Natural killer cell (primary cell): Measurements from ENCODE around the gene ICAM2. TPM values are rescaled to one million over a fixed set of nuclear protein-coding genes. Genes with fewer than 3 reads are reported as not detected.

Experiments
- ATAC-seq, 3 donors: fragments of 150-1000 bp in 2 of 3; fragments of 200-7000 bp in 1 of 3; cut with Tn5 transposase; 1 replicate in 1 of 3; 2 replicates in 2 of 3; pipeline ENCODE4 v1.10.0; 2021; ENCODE audit warnings: mild to moderate bottlenecking in 2 of 3, moderate library complexity in 2 of 3
- DNase-seq, 2 donors: peaks; one replicate each; pipeline versions ENCODE4 v3.0.0 to v3.0.0-alpha.2; 2013 to 2021; ENCODE audit warnings: mixed read lengths in 1 of 2
- H3K27ac ChIP-seq: one replicate; pipeline ENCODE4 v1.5.1; 2013; ENCODE audit warnings: mild to moderate bottlenecking, low read length
- H3K27me3 ChIP-seq: one replicate; pipeline ENCODE4 v1.6.1; 2013; ENCODE audit warnings: low read length; ENCODE audit not compliant: control insufficient read depth, insufficient read depth
- H3K36me3 ChIP-seq: one replicate; pipeline ENCODE4 v1.6.1; 2013; ENCODE audit warnings: low read length; ENCODE audit not compliant: control insufficient read depth, insufficient read depth
- H3K4me1 ChIP-seq: one replicate; pipeline ENCODE4 v1.6.1; 2013; ENCODE audit warnings: low read length; ENCODE audit not compliant: control insufficient read depth, insufficient read depth
- H3K4me3 ChIP-seq: one replicate; pipeline ENCODE4 v1.5.1; 2013; ENCODE audit warnings: low read length
- H3K9me3 ChIP-seq: one replicate; pipeline ENCODE4 v1.6.1; 2013; ENCODE audit warnings: low read length; ENCODE audit not compliant: control insufficient read depth, insufficient read depth
- H3K27ac Mint-ChIP-seq, 2 donors: one replicate each; pipeline ENCODE4 v1.8.0; 2022; ENCODE audit warnings: mild to moderate bottlenecking in 2 of 2, mixed read lengths in 2 of 2, moderate library complexity in 1 of 2
- H3K27me3 Mint-ChIP-seq, 2 donors: one replicate each; pipeline ENCODE4 v1.8.0; 2022; ENCODE audit warnings: low read depth in 2 of 2, mixed read lengths in 2 of 2
- H3K36me3 Mint-ChIP-seq: one replicate; pipeline ENCODE4 v1.8.0; 2022; ENCODE audit warnings: mixed read lengths
- H3K4me1 Mint-ChIP-seq, 2 donors: one replicate each; pipeline ENCODE4 v1.8.0; 2022; ENCODE audit warnings: mixed read lengths in 2 of 2
- H3K4me3 Mint-ChIP-seq: one replicate; pipeline ENCODE4 v1.8.0; 2022; ENCODE audit warnings: mild to moderate bottlenecking, moderate library complexity, mixed read lengths
- H3K9me3 Mint-ChIP-seq, 2 donors: one replicate each; pipeline ENCODE4 v1.8.0; 2022; ENCODE audit warnings: mixed read lengths in 2 of 2
- WGBS: methylation state at CpG from one replicate; pipeline ENCODE4 v1.1.7; 2013; ENCODE audit warnings: missing lambda C conversion rate; ENCODE audit not compliant: insufficient coverage; 5-methylcytosine and 5-hydroxymethylcytosine counted together
- intact Hi-C: fragments of 100-400 bp; cut with micrococcal nuclease; formaldehyde crosslinking; loops from one replicate; pipeline ENCODE4 v1.14.2; 2022
- total RNA-seq, 4 donors: library from RNA; stranded (reverse); fragments of 120-200 nt in 1 of 4; gene quantifications; one replicate each; pipeline versions ENCODE4 v1.2.3 to v1.2.4, GENCODE V29; 2013 to 2022
- TF ChIP-seq, protein P1 (sequence below): fragments of 200-600 bp; IDR thresholded peaks from one replicate; pipeline ENCODE4 v1.8.0; 2022; ENCODE audit warnings: antibody characterized with exemption

ICAM2 gene
- total RNA-seq: 10 to 100 TPM; 73.2 to 91.0 (median 78.0) TPM
- 122 TPM for total RNA-seq (2013)

DNA sequence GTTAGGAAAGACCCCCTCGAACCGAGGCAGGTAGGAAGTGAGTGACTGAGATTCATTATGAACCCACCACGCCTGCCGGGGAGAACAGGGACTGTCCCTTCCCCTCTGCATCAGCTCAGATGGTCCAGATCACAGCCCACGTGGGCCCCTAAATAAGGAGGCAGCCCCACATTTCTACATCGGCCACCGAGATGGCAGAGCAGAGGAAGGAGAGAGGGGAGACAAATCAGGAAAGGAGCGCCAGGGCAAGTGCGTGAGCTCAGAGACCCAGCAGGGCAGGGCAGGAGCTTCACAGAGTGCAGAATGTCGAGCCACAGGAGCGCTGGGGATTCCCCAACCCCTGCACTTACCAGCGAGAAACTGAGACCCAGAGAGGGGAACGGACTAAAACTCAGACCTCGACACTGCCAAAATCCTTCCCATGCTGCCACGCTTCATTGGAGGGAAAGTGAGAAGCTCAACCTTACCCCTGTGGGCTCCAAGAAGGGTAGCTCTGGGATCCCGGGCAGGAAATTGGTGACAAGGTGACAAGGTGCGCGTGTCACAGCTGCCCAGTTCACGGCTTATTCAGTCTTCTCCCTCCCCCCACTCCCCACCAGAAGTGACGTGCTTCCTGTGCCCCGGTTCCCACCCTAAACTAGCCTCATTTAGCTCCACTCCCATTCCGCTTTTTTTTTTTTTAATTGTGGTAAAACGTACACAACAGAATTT, at the start of gene ICAM2:
TSS of gene ICAM2 (minus strand) at position 578 of the 711 bp plus-strand sequence. CDS start 13,942 bp downstream, outside the sequence.
- Histone ChIP-seq H3K4me1 (peaks cover 73% of the 10 kb centered on the region), H3K4me3 (peak within 1 kb of the TSS; percentile 55), H3K36me3 (no peaks in the 10 kb centered on the region), H3K27ac (peak within 1 kb of the TSS; percentile 91), H3K9me3 (no peaks in the 10 kb centered on the region), H3K27me3 (no peaks in the 10 kb centered on the region)
- Mint-ChIP-seq H3K36me3 (no peaks in the 10 kb centered on the region), H3K4me3 (peak within 1 kb of the TSS; percentile 98), H3K4me1 (peaks cover 73 to 74% of the 10 kb centered on the region in 2 donors), H3K27ac (peak within 1 kb of the TSS; percentile 94 to 100), H3K27me3 (no peaks in the 10 kb centered on the region), H3K9me3 (no peaks in the 10 kb centered on the region)
- intact Hi-C loops: loop anchor here (1.0 to 5.0 kb wide), 2 partner anchors 31 to 178 kb away; partner anchors contain the start of gene SMARCD2
- ATAC-seq (peak; percentile 66 to 89 (median 74)), DNase-seq (peak; percentile 85 to 99)
- under 1% methylated on average over 23 of the region's 23 CpGs for WGBS
- TF ChIP-seq, protein P1, sequence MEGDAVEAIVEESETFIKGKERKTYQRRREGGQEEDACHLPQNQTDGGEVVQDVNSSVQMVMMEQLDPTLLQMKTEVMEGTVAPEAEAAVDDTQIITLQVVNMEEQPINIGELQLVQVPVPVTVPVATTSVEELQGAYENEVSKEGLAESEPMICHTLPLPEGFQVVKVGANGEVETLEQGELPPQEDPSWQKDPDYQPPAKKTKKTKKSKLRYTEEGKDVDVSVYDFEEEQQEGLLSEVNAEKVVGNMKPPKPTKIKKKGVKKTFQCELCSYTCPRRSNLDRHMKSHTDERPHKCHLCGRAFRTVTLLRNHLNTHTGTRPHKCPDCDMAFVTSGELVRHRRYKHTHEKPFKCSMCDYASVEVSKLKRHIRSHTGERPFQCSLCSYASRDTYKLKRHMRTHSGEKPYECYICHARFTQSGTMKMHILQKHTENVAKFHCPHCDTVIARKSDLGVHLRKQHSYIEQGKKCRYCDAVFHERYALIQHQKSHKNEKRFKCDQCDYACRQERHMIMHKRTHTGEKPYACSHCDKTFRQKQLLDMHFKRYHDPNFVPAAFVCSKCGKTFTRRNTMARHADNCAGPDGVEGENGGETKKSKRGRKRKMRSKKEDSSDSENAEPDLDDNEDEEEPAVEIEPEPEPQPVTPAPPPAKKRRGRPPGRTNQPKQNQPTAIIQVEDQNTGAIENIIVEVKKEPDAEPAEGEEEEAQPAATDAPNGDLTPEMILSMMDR: no peak

DNA sequence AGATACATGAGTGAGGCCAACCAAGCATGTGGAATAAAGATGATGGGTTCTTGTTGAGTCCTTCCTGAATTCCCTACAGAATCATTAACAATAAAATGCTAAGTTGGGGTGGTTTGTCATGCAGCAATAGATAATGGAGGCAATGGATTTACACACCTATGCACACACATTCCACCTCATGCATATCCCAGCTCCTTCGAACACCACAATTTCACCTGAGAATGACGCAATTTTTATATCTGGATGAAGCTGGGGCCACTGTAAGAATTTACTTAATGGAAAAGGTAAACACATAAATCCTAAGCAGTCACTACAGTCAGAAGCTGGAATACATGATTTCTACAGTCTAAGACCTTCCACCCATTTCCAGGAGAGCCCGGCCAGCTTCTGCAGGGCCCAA, 49.8 kb upstream of the ICAM2 start:
- Mint-ChIP-seq H3K9me3 (peaks cover 0 to 4% of the 10 kb centered on the region in 2 donors), H3K4me1 (peaks cover 0 to 40% of the 10 kb centered on the region in 2 donors), H3K27me3 (no peaks in the 10 kb centered on the region), H3K4me3 (no peak overlapping the region), H3K27ac (peak overlapping the region in 1 of 2 donors; percentile 60), H3K36me3 (peaks cover 40% of the 10 kb centered on the region)
- peaks cover 43% of the 10 kb centered on the region for H3K36me3 ChIP-seq
- TF ChIP-seq, protein P1: no peak
- H3K9me3 ChIP-seq: peaks cover 9% of the 10 kb centered on the region
- ATAC-seq (no peak), DNase-seq (no peak)
- H3K27me3 ChIP-seq: no peaks in the 10 kb centered on the region
- no peak overlapping the region for H3K4me3 ChIP-seq
- no peak overlapping the region for H3K27ac ChIP-seq
- peaks cover 25% of the 10 kb centered on the region for H3K4me1 ChIP-seq
- intact Hi-C loops: no loop called here
- WGBS: 94% methylated on average over 3 of the region's 3 CpGs

- Mint-ChIP-seq H3K4me3 (no peak overlapping the region), H3K36me3 (peaks cover 40% of the 10 kb centered on the region), H3K4me1 (peaks cover 6 to 51% of the 10 kb centered on the region in 2 donors), H3K27ac (peak overlapping the region in 1 of 2 donors; percentile 97), H3K9me3 (peaks cover 0 to 4% of the 10 kb centered on the region in 2 donors), H3K27me3 (no peaks in the 10 kb centered on the region)
- DNase-seq: no peak
- Histone ChIP-seq H3K27ac (no peak overlapping the region), H3K36me3 (peaks cover 47% of the 10 kb centered on the region), H3K4me3 (no peak overlapping the region), H3K27me3 (no peaks in the 10 kb centered on the region), H3K9me3 (peaks cover 9% of the 10 kb centered on the region), H3K4me1 (peaks cover 35% of the 10 kb centered on the region)
- ATAC-seq: no peak
- 100% methylated on average over 1 of the region's 1 CpG for WGBS
- intact Hi-C loops: no loop called here
- TF ChIP-seq, protein P1: no peak
Measured at GRCh38 chr17:64069143-64069542, 48.7 kb upstream of the ICAM2 start.
